NCI-H1436 treated with DMSO at 0.1 percent for 48 hours (cell line): ENCODE results near the gene PRSS22.

ENCODE experiments used
- DNase-seq: peaks from one replicate; lab custom pipeline; 2025; lab: John Stamatoyannopoulos, UW

Gene PRSS22

DNA sequence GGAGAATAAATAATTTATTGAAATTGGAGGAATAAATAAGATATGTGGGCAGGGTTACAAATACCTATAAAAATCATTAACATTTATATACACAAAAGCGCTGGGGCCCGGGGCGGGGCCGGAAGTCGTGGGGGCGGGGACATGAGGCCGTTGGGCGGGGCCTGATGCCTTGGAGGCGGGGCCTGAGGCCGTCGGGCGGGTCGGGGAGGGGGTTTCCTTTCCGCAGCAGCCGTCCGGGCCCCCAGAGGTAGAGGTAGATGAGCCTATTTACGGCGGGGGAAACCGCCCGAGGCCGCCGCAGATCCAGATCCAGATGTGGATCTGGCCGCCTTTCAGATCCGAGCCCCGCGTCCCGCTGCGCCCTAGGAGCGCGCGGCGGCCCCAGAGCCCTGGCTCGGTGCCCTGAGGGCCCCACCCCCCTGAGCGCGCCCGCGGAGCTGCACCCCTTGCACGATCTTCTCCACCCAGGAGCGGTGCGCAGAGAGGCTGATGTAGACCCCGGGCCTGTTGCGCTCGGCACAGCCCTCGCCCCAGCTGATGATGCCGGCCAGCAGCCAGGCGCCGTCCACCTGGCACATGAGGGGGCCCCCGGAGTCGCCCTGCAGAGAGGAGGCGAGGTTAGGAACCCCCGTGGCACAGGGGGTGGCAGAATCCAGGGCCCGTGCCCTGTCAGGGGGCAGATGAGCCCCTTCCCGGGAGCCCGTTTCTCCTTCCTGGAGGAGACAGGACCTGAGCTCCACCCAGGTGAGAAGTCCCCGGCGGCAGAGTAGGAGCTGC, 5.1 kb downstream of the PRSS22 start:
- DNase-seq, result no peak

- DNase-seq, result no peak
These were observed 5.8 kb downstream of the PRSS22 start for GRCh38 chr16:2852003-2852730.

- no peak for DNase-seq
These were observed 8.8 kb downstream of the PRSS22 start for GRCh38 chr16:2848933-2849725.

- no peak for DNase-seq
These were observed 11.3 kb downstream of the PRSS22 start for GRCh38 chr16:2846511-2847310.

DNA sequence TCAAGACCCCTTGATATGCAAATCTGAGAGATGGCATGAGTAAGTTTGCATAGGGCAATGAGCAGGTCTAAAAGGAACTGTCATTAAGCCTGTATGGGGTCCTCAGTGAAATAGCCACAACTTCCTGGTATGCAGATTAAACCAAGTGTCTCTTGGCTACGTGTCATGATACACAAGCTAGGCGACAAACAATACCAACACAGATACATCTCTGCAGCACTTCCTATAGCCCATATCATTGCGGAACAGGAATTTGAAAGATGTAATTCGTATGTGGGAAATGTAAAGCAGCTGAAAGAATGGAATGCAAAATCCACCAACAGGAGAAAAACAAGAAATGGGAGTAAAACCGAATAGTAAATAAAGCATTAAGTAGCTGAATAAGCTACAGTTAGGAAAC, 12.9 kb downstream of the PRSS22 start:
- DNase-seq, result no peak

DNA sequence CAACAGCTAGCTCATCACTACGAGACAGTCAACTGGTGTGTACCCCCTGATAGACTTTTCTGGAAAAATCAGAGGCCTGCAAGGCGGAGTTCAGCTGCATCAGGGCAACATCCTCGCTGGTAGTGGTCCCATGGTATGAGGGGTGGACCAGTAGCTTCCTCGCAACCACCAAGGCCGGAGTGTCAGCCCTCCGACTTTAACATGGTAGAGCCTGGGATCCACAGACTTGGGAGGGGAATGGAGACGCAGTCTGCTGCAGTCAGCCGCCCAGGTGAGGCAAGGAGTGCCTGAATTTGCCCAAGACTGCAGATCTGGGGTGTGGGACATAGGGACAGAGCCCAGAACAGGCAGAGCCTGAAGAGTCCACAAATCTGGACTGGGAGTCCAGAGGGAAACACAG, 14.4 kb downstream of the PRSS22 start:
- DNase-seq, result no peak

DNA sequence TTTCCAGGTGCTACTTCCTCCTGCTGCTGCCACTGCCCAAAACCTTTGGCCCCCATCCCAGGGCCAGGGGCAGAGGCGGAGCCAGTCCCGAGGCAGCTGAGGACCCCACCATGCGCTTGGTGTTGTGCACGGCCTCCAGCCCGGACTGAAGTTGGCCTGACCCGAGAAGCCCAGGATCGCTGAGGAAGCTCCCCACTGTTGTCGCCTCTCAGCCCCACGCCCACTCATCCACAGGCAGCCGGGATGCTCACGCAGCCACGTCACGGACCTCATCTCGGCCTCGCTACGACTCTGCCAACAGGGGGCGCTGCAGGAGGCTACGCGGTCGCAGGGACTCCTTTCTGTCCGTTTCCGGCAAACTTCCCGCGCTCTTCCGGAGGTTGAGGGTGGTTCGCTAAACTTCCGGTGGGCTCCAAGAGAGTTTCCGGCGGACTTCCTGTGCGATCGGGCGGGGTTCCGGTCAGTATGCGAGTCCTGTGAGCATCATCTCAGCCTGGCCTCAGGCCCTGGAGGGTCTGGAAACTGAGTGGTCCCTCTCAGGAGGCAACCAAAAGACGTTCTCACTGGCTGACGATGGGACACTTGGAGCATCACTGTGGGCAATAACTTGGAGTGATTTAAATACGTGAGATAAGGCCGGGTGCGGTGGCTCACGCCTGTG, 15.5 kb downstream of the PRSS22 start:
- DNase-seq, result no peak

- no peak for DNase-seq
These were observed 16.2 kb downstream of the PRSS22 start for GRCh38 chr16:2841606-2842339.

DNA sequence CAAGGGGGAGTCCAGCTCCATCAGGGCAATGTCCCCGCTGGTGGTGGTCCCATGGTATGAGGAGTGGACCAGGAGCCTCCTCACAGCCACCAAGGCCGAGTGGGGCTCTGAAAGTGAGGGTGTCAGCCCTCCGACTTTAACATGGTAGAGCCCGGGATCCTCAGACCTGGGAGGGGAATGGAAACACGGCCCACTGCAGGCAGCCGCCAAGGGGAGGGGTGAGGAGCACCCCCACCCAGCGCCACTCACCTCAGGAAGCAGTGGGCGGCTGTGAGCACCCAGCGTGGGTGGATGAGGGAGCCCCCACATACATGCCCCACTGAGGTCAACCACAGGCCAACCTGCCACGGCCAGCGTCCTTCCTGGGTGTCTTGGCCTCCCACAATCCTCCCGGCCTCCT, 17.1 kb downstream of the PRSS22 start:
- DNase-seq, result no peak

DNA sequence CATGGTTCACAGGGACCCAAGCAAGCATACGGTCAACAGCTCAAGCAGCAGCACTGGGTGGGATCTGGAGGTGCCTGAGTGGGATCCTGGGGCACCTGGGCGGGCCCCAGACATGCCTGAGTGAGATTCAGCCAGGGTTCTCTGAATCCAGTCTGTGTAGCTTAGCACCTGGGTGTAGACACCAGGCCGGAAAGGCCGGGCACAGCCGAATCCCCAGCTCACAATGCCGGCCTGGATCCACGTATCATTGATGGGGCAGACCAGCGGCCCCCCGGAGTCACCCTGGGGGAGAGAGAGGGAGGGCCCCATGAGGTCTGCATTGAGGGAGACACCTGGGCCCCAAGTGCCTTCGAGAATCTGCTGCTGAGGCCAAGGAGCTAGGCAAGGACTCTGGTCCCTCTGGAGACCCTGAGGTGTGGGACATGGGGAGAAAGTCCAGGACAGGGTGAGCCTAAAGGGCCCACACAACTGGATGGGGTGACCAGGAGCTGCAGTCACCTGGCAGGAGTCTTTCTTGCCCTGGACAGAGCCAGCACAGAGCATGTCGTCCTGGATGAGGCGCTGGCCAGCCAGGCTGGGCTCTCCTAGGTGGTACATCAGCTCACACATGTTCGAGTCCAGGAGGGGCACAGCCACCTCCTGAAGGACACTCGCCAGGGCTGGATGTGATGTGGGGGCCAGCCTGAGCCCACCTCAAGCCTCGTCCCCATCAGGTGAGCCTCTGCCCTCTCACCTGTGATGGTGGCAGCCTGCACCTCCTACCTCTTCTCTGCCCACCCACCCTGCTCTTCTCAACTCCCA, 18.1 kb downstream of the PRSS22 start:
- DNase-seq, result no peak

DNA sequence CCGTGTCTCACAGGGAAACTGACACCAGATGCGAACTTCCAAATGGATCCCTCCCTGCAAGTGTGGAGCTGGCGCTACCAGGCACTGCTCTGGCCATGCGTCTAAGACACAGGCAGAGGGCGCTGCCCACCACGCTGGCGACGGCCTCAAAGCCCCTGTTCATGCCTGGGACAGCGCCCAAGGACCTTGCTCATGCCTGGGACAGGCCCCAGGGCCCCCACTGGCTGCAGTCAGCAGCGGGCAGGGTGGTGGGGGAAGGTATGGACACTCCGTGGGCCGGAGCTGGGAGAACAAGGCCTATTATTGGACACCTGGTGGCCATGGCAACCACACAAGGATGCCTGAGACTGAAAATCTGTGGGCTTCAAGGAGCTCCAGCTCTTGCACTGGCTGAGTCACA, 19.0 kb downstream of the PRSS22 start:
- DNase-seq, result no peak

DNA sequence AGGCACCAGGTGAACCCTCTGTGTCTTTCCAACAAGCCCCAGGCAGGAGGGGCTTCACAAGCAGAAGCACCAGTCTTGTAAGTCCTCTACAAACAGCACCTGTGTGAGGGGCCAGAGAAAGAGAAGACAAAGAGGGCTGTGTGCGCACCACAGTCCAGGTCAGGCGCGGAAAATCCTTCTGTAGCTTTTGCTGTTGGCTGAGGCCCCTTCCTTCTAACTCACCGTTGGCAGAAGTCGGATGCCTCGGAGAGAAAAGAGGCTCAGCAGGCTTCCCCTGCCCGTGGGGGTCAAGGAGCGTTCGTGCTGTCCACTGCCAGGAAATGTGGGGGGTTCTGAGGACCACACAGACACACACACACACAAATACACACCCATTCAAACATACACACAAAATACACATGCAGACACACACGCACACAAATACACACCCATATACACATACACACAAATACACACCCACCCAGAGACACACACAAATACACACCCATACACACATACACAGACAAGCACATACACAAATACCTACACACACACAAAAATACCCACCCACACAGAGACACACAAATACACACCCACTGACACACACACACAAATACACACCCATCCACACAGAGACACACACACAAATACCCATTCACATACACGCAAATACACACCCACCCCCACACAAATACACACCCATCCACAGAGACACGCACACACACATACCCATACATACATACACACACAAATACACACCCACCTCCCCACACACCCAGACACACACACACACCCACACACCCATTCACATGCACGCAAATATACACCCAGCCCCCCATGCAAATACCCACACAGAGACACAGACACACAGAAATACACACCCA, 21.1 kb downstream of the PRSS22 start:
- no peak for DNase-seq

- DNase-seq, result no peak
These were observed 22.1 kb downstream of the PRSS22 start for GRCh38 chr16:2835638-2836493.

GRCh38 chr16:2834968-2835367, 23.0 kb downstream of the PRSS22 start:
- no peak for DNase-seq

GRCh38 chr16:2833776-2834175, 24.2 kb downstream of the PRSS22 start:
- DNase-seq, result no peak

DNA sequence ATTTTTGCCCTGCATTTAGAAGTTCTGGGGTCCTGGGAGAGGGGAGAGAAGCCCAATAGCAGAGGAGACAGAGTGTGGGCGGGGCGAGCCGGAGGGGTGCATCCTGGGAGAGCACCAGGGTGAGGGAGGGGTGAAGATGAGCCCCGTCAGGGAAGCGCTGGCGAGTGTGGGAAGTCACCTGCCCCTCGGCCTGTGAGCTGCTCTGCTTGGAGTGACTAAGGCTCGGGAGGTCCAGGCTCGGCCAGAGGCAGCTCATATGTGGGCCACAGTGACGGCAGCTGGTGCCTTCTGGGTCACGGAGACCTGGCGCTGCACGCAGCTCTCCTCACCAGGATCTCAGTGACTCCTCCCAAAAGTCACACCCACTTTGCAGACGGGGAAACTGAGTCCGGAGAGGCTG, 26.8 kb downstream of the PRSS22 start:
- no peak for DNase-seq

GRCh38 chr16:2830355-2830695, 27.6 kb downstream of the PRSS22 start:
- DNase-seq, result no peak
